HUES48 (cell line): ENCODE data around the gene L3MBTL1.

Experiments
- H3K27ac ChIP-seq: one replicate; pipeline ENCODE4 v1.7.0; 2013; ENCODE audit warnings: low read depth, low read length, inconsistent platforms
- H3K27me3 ChIP-seq: 2 replicates; pipeline ENCODE4 v1.6.1; 2013; ENCODE audit warnings: mild to moderate bottlenecking, low read length; ENCODE audit not compliant: control insufficient read depth, insufficient read depth
- H3K36me3 ChIP-seq: 2 replicates; pipeline ENCODE4 v1.6.1; 2013; ENCODE audit warnings: low read length; ENCODE audit not compliant: control insufficient read depth, insufficient read depth
- H3K4me1 ChIP-seq: 2 replicates; pipeline ENCODE4 v1.6.1; 2013; ENCODE audit warnings: mild to moderate bottlenecking, low read length; ENCODE audit not compliant: control insufficient read depth, insufficient read depth
- H3K4me3 ChIP-seq: 2 replicates; pipeline ENCODE4 v1.5.1; 2013; ENCODE audit warnings: mild to moderate bottlenecking, low read depth, low read length
- H3K9ac ChIP-seq: 2 replicates; pipeline ENCODE4 v1.6.1; 2013; ENCODE audit warnings: mild to moderate bottlenecking, low read depth, low read length, moderate library complexity
- H3K9me3 ChIP-seq: 2 replicates; pipeline ENCODE4 v1.6.1; 2013; ENCODE audit warnings: low read length; ENCODE audit not compliant: control insufficient read depth, insufficient read depth

L3MBTL1 gene

DNA sequence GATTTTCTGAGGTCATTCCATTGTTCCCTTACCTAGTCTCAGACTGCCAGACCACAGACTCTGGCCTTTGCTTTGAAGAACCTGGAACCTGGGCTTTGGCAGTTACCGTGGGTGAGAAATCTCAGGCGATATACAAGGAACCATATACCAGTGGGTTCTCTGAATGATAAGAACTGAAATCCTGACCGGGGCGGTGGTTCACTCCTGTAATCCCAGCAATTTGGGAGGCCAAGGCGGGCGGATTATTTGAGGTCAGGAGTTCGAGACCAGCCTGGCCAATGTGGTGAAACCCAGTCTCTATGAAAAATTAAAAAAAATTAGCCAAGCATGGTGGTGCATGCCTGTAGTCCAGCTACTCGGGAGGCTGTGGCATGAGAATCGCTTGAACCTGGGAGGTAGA, 37.0 kb downstream of the L3MBTL1 start:
- Histone ChIP-seq H3K4me1 (no peaks in the 10 kb centered on the region), H3K4me3 (no peak overlapping the region), H3K9ac (no peak overlapping the region), H3K36me3 (peaks cover 23% of the 10 kb centered on the region), H3K27ac (no peak overlapping the region), H3K9me3 (0 out of 2 replicates have a peak, but pooled peaks cover 4% of the 10 kb centered on the region), H3K27me3 (no peaks in the 10 kb centered on the region)

DNA sequence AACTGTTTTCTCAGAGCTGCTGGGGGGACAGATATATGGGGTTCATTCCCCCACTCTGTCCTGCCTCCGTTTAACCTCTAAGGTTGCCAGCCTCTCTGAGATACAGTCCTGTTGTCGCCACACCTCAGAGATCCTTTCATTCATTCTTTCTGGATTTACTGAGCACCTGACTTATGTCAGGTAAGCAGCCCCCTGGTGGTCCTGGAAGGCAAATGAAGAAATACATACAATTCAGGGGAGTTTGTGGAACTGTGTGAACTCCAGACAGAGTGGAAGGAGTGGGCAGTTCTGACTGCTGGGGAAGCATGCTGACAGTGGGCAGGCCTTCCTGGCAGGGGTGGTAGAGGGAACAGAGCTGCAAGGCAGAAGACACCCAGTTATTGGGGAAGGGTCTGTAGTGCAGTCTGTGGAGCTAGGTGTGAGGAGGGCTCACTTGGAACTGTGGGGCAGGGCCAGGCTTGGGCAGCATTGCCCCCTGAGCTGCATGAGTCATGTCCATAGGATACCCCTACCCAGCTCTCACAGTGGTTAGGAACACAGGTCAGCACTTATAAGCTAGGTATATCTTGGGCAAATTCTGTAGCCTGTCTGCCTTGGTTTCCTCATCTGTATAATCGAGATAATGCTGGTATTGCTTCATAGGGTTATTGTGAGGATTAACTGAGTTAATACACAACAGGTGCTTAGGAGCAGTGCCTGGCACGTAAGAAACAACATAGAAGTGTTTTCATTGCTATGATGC, 38.5 kb downstream of the L3MBTL1 start:
- no peak overlapping the region for H3K27ac ChIP-seq
- H3K27me3 ChIP-seq, result no peaks in the 10 kb centered on the region
- 0 out of 2 replicates have a peak, but pooled peaks cover 4% of the 10 kb centered on the region for H3K9me3 ChIP-seq
- peaks cover 11% of the 10 kb centered on the region for H3K36me3 ChIP-seq
- H3K4me1 ChIP-seq, result no peaks in the 10 kb centered on the region; the same call in 1 of the 2 replicates
- H3K4me3 ChIP-seq, result no peak overlapping the region
- H3K9ac ChIP-seq, result no peak overlapping the region

DNA sequence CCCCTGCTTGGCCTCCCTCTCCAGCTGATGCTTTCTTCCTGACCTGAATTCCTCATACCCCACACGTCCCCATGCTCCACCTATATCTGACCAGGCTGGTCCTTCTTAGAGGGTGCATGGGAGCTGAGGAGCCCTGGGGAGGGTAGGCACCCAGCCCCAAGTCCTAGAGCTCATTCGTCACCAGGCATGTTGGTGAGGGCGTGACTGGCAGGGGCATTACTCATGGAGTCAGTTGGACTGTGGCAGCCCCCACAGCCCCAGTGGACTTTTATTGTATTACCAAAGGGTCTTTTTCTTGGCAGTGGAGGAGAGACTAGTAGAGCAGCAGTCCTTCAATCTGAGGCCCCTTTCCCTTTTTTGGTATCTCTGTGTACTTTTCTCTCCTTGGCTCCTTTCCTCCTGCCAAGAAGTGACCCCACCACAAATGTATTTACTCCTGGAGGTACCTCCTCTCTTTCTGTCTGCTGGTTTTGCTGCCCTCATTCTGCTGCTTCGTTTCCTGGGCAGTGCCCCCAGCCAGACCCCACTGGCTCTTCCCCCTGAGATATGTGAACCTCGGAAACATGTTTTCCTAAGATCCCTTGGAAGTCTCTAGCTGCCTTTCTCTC, 40.9 kb downstream of the L3MBTL1 start:
- Histone ChIP-seq H3K36me3 (peaks cover 5% of the 10 kb centered on the region; the same call in 1 of the 2 replicates), H3K4me3 (no peak overlapping the region), H3K27me3 (no peaks in the 10 kb centered on the region), H3K27ac (no peak overlapping the region), H3K4me1 (peaks cover 2% of the 10 kb centered on the region; the same call in 1 of the 2 replicates), H3K9ac (no peak overlapping the region), H3K9me3 (0 out of 2 replicates have a peak, but pooled peaks cover 4% of the 10 kb centered on the region)

DNA sequence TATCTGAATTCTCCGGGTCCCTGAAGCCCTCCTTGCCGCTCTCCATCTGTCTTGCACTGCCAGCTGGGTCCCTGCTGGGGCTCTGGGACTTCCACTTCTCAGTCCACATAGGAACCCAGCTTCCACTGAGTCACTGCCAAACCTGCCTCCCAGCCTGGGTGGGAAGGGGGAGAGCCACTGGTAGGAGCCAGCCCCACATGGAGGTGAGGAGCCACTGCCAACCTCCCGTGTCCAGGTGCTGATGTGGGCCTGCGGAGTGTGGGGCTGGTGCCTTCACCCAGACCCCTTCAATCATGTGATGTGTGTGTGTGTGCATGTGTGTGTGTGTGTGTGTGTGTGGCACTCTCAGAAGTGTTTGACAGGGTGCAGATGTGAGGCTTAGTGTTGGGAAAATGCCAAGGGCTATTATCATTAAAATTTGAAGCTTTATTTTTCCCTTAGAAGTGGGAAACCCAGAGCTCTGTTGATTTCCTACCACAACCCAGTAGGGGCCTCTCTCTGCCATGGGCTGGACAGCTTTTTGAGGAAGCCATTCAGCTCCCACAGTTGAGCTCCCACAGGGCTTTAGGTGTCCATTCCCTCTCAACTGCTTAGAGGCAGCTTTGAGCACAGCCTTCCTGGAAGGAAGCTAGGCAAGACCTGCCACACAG, 42.0 kb downstream of the L3MBTL1 start:
- no peak overlapping the region for H3K4me3 ChIP-seq
- no peaks in the 10 kb centered on the region for H3K27me3 ChIP-seq
- H3K4me1 ChIP-seq, result peaks cover 2% of the 10 kb centered on the region; the same call in 1 of the 2 replicates
- no peak overlapping the region for H3K27ac ChIP-seq
- H3K9me3 ChIP-seq, result 0 out of 2 replicates have a peak, but pooled peaks cover 4% of the 10 kb centered on the region
- H3K36me3 ChIP-seq, result peaks cover 5% of the 10 kb centered on the region; the same call in 1 of the 2 replicates
- H3K9ac ChIP-seq, result no peak overlapping the region

DNA sequence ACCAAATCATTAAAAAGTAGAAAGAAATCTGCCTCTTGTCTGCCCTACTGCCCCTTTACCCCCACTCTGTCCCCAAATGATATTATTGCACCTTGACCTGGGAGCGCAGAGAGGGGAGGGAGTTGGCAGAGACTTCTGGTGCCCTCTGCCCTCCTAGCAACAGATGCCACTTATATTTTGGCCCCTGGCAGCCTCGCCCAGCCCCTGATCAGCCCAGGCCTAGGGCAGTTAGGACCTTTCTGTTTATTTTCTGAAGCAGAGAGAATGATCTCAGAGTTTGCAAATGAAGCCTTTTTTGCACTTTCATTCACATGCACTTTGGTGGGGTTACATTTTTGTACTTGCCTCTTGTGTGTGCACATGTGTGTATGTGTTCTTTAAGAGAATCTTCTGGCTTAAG, 43.0 kb downstream of the L3MBTL1 start:
- peaks cover under 1% of the 10 kb centered on the region; the same call in 1 of the 2 replicates for H3K36me3 ChIP-seq
- H3K27ac ChIP-seq, result no peak overlapping the region
- no peak overlapping the region for H3K9ac ChIP-seq
- no peaks in the 10 kb centered on the region for H3K27me3 ChIP-seq
- H3K4me1 ChIP-seq, result peaks cover 2% of the 10 kb centered on the region; the same call in 1 of the 2 replicates
- H3K4me3 ChIP-seq, result no peak overlapping the region
- H3K9me3 ChIP-seq, result 0 out of 2 replicates have a peak, but pooled peaks cover 4% of the 10 kb centered on the region

DNA sequence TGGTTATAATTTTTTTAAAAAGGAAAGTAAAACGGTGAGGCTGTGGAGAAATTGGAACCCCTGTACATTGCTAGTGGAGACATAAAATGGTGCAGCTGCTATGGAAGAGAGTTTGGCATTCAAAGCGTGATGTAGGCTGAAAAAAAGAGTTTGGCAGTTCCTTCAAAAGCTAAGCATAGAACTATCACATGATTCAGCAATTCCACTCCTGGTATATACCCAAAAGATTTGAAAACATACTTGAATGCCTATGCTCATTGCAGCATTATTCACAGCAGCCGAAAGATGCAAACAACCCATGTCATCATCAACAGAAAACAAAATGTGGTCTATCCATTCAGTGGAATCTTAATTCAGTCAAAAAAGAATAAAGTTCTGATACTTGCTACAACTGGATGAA, 46.9 kb downstream of the L3MBTL1 start:
- Histone ChIP-seq H3K9me3 (no peaks in the 10 kb centered on the region), H3K4me3 (no peak overlapping the region), H3K27me3 (no peaks in the 10 kb centered on the region), H3K4me1 (peaks cover 2% of the 10 kb centered on the region; the same call in 1 of the 2 replicates), H3K9ac (no peak overlapping the region), H3K36me3 (no peaks in the 10 kb centered on the region), H3K27ac (no peak overlapping the region)

DNA sequence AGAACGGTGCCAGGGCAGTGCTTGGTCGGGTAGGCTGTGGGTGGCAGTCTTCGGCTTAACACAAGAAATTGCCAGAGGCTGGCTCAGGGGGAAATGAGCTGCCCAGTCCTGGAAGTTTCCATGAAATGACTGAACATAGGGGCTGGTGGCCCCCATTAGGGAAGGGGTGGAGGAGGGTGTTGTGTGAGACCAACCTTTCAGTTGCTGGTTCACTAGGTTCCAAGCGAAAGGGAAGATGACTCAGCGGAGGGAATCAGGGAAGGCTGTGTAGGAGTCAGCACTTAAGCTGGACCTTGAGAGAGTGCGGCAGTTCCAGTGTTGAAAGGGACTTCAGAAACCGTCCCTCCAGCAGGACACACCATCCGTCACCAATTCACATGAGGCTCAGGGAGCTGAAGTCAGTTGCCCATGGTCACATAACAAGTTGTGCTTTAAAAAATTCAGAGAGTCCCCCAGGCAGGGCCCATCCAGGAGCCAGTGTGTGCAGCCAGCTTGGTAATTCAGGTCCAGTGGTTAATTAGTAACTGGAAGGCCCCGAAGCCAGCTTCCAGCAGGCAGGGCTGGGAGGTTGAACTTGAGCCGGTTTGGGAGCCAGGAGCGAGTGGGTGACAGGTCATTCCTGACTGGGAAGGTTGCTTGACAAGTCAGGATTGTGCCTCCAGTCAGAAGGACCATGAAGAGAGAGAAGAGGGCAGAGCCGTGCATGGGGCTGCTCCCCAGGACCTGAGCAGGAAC, 51.1 kb downstream of the L3MBTL1 start, which contains the start of gene SGK2:
TSS of gene SGK2 (plus strand) at position 616 of the 735 bp plus-strand sequence. CDS start 7,469 bp downstream, outside the sequence.
- Histone ChIP-seq H3K9me3 (no peaks in the 10 kb centered on the region), H3K4me3 (no peak within 1 kb of the TSS), H3K9ac (no peak within 1 kb of the TSS), H3K27ac (no peak within 1 kb of the TSS), H3K4me1 (no peaks in the 10 kb centered on the region), H3K27me3 (no peaks in the 10 kb centered on the region), H3K36me3 (no peaks in the 10 kb centered on the region)

DNA sequence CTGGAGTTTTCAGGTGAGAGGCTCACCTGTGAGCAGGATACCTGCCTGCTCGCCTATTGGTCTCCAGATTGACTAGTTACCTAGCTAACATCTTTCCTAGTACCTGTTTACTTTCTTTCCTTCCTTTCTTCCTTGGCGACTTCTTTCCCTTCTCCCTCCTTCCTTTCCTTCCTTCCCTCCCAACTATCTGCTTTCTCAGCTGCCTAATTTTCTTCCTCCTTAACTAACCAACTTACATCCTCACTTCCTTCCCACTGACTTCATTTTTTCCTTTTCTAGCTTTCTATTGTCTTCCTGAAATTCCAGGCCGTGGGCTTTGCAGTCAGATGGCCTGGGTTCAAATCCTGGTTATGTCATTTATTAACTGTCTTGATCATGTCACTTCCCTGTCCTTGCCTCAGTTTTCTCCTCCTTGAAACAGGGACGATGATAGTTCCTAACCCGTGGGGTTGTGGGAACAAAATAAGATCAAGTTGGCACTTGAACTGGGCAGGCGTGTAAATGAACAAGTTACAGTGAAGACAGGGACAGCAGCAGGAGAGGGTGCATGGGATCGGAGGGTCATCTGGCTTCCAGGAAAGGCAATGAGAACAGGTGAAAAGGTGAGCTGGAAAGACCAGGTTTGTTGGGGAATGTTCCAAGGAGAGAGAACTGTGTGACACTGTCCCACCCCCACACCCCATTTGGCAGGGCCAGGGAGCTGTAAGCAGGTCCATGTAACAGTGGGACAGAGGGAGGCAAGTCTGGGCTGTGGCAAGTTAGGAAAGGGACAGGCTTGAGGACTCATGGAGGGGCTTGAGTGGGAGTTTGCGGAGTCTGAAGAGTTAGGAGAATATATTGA, 51.9 kb downstream of the L3MBTL1 start:
- no peak overlapping the region for H3K27ac ChIP-seq
- H3K36me3 ChIP-seq, result no peaks in the 10 kb centered on the region
- H3K4me1 ChIP-seq, result no peaks in the 10 kb centered on the region
- H3K27me3 ChIP-seq, result no peaks in the 10 kb centered on the region
- H3K4me3 ChIP-seq, result no peak overlapping the region
- no peak overlapping the region for H3K9ac ChIP-seq
- H3K9me3 ChIP-seq, result no peaks in the 10 kb centered on the region

DNA sequence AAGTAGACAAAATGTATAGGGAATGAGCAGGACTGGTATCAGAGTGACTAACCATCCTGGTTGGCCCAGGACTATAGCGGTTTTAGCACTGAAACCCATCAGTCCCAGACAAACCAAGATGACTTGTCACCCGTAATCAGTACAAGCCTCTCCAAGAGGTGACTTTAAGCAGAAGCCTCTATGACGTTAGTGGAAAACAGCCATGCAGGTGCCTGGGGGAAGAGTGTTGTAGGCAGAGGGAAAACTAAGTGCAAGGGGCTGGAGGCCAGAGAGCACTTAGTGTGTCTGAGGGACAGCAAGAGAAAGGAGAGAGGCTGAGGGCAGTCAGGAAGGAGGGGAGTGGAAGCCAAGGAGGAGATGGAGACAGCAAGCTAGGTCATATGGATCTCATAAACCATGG, 53.5 kb downstream of the L3MBTL1 start:
- H3K27ac ChIP-seq, result no peak overlapping the region

DNA sequence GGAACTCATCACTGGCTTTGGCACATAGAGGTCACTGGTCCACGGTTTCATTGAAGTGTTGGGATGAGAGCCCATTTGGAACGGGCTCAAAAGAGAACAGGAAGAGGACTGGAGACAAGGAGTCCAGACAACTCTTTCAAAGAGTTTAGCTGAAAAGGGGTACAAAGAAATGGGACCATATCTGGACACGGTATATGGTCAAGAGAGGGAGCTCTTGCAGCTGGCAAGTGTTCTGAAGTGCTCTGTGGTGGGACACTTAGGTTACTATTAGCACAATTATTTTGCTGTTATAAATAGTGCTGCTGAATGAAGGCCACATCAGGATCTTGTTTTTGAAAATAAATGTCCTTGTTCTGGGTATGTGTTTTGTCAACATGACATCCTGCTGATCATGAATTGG, 55.9 kb downstream of the L3MBTL1 start:
- Histone ChIP-seq H3K36me3 (no peaks in the 10 kb centered on the region), H3K4me3 (no peak overlapping the region)

More for the DNA sequence above, 53.5 kb downstream of the L3MBTL1 start:
- Histone ChIP-seq H3K9me3 (no peaks in the 10 kb centered on the region), H3K27me3 (no peaks in the 10 kb centered on the region), H3K9ac (no peak overlapping the region), H3K4me1 (no peaks in the 10 kb centered on the region), H3K4me3 (no peak overlapping the region), H3K36me3 (no peaks in the 10 kb centered on the region)

More for the DNA sequence above, 55.9 kb downstream of the L3MBTL1 start:
- Histone ChIP-seq H3K9ac (no peak overlapping the region), H3K27me3 (no peaks in the 10 kb centered on the region), H3K27ac (no peak overlapping the region), H3K4me1 (no peaks in the 10 kb centered on the region), H3K9me3 (no peaks in the 10 kb centered on the region)
